Measurements from ENCODE around the gene BEND3. TPM values are rescaled to one million over a fixed set of nuclear protein-coding genes. Genes with fewer than 3 reads are reported as not detected.
"Not testable (repeated sequence)": the region's sequence is repeated elsewhere in the genome, so short reads cannot be mapped to it uniquely, and the experiment has no call there.

BEND3 gene
- total and polyA plus RNA-seq, 2 of the 8 experiments (the other 6 are each of a cell fraction or from before 2014, with no cell fraction given): 25.2 to 38.8 TPM

GRCh38 chr6:107084459-107084858 is 30.9 kb downstream of the BEND3 start:
- not testable (repeated sequence) for H3K4me2 ChIP-seq (ENCODE audit: insufficient read depth in 1 of 2, low read depth in 2 of 2, low read length in 2 of 2); H3K4me1 ChIP-seq (replicated peaks in 1 of 4; ENCODE audit: control insufficient read depth in 3 of 4, insufficient read depth in 4 of 4, low read length in 3 of 4); H4K91ac ChIP-seq (replicated peaks; ENCODE audit: insufficient read length, low read length); DNase-seq (ENCODE audit: low read depth in 1 of 2, low spot score in 2 of 2); H3K23me2 ChIP-seq (ENCODE audit: low read depth, low read length); H2BK20ac ChIP-seq (ENCODE audit: low read length); H2AFZ ChIP-seq (ENCODE audit: low read length); H2BK120ac ChIP-seq (replicated peaks; ENCODE audit: low read depth, low read length); FAIRE-seq; H3K9ac ChIP-seq (replicated peaks in 1 of 4; ENCODE audit: extremely low read depth in 1 of 4, low read depth in 3 of 4, low read length in 3 of 4); H4K5ac ChIP-seq (ENCODE audit: insufficient read length, low read depth, low read length); H3K23ac ChIP-seq (ENCODE audit: insufficient read length); H4K20me1 ChIP-seq (replicated peaks in 1 of 2; ENCODE audit: control insufficient read depth in 1 of 2, insufficient read depth in 2 of 2, low read length in 2 of 2); H2BK5ac ChIP-seq (ENCODE audit: low read depth, low read length); H2BK15ac ChIP-seq (ENCODE audit: low read length); H3K9me3 ChIP-seq (ENCODE audit: insufficient read depth in 2 of 2, low read depth in 1 of 2, low read length in 1 of 2); H3K4ac ChIP-seq (replicated peaks; ENCODE audit: insufficient read length, low read depth, low read length); H3K18ac ChIP-seq (ENCODE audit: extremely low read depth, low read length); H4K8ac ChIP-seq (ENCODE audit: extremely low read depth, insufficient read depth, low read length); H2BK12ac ChIP-seq (ENCODE audit: low read depth, low read length); H2AK5ac ChIP-seq (ENCODE audit: low read depth, low read length); H3K79me2 ChIP-seq (ENCODE audit: control insufficient read depth in 1 of 2, insufficient read depth in 2 of 2, low read length in 2 of 2); H3K14ac ChIP-seq (ENCODE audit: insufficient read length); H3K79me1 ChIP-seq (ENCODE audit: low read depth, low read length); H3K27ac ChIP-seq (ENCODE audit: low read depth, low read length); H3K4me3 ChIP-seq (ENCODE audit: extremely low read depth in 1 of 4, insufficient read depth in 2 of 4, low read depth in 3 of 4, low read length in 4 of 4); H3K56ac ChIP-seq (replicated peaks; ENCODE audit: insufficient read length, low read depth, low read length); H3K27me3 ChIP-seq (replicated peaks in 1 of 4; ENCODE audit: control insufficient read depth in 3 of 4, extremely low read depth in 1 of 4, insufficient read depth in 3 of 4, low read length in 3 of 4)
- 92% methylated on average over 7 of the region's 7 CpGs; no CpG with 5 or more reads in 1 of the 2 experiments for WGBS, 2 experiments (ENCODE audit: extremely low coverage in 1 of 2, insufficient coverage in 1 of 2, insufficient read length in 1 of 2, insufficient replicate concordance in 2 of 2, low coverage in 1 of 2, low lambda C conversion rate in 2 of 2, missing lambda C conversion rate in 1 of 2)
- ChIA-PET POLR2A (ENCODE audit: partially characterized antibody) (interaction anchor here (1.0 to 1.5 kb wide), 3 partner anchors 11 to 31 kb away, joined by 3 to 4 read pairs (median 3); partner anchors contain the start of gene BEND3), CTCF (ENCODE audit: partially characterized antibody) (interaction anchor here (0.6 to 2.0 kb wide), 8 partner anchors 8 to 232 kb away, joined by 3 to 9 read pairs (median 6); no protein-coding TSS in a partner anchor)
- H3K36me3 ChIP-seq (ENCODE audit: control insufficient read depth in 2 of 4, insufficient read depth in 4 of 4, low read length in 3 of 4): peaks cover 5 to 53% (median 18%) of the 10 kb centered on the region in 4 experiments; a peak in 5 of 8 replicates
